Lung (tissue), 12 donors: ENCODE results near the gene PTGER4. TPM values are rescaled to one million over a fixed set of nuclear protein-coding genes. Genes with fewer than 3 reads are reported as not detected.

ENCODE experiments used
- ATAC-seq: fragments of 200-7000 bp; cut with Tn5 transposase; one replicate; pipeline ENCODE4 v1.9.1; 2020; ENCODE audit warnings: moderate number of reproducible peaks; ENCODE audit not compliant: insufficient read depth, low FRiP score
- DNase-seq, 3 donors: peaks; one replicate each; pipeline ENCODE4 v3.0.0-alpha.2; 2013 to 2017
- H3K27ac ChIP-seq, 2 donors: one replicate each; pipeline ENCODE4 v1.5.1; 2013; ENCODE audit warnings: mild to moderate bottlenecking in 2 of 2, moderate library complexity in 2 of 2, control low read depth in 1 of 2, inconsistent platforms in 1 of 2, low read depth in 1 of 2, low read length in 1 of 2
- H3K27me3 ChIP-seq, 3 donors: one replicate each; pipeline ENCODE4 v1.5.1; 2013; ENCODE audit warnings: low read length in 2 of 3; ENCODE audit not compliant: control insufficient read depth in 3 of 3, insufficient read depth in 3 of 3
- H3K36me3 ChIP-seq, 4 donors: one replicate each; pipeline ENCODE4 v1.5.1; 2013; ENCODE audit warnings: low read length in 4 of 4, mild to moderate bottlenecking in 1 of 4, moderate library complexity in 1 of 4; ENCODE audit not compliant: control insufficient read depth in 4 of 4, insufficient read depth in 4 of 4
- H3K4me1 ChIP-seq, 5 donors: one replicate each; pipeline ENCODE4 v1.5.1; 2013; ENCODE audit warnings: low read length in 5 of 5, mild to moderate bottlenecking in 2 of 5, moderate library complexity in 1 of 5; ENCODE audit not compliant: control insufficient read depth in 5 of 5, insufficient read depth in 5 of 5
- H3K4me3 ChIP-seq: one replicate; pipeline ENCODE4 v1.5.1; 2013; ENCODE audit warnings: mild to moderate bottlenecking, control low read depth, moderate library complexity
- H3K9ac ChIP-seq, 2 donors: one replicate each; pipeline ENCODE4 v1.5.1; 2013; ENCODE audit warnings: low read length in 2 of 2, control low read depth in 1 of 2; ENCODE audit not compliant: insufficient read depth in 1 of 2
- H3K9me3 ChIP-seq, 4 donors: one replicate each; pipeline ENCODE4 v1.5.1; 2013; ENCODE audit warnings: low read length in 3 of 4, mild to moderate bottlenecking in 1 of 4, moderate library complexity in 1 of 4; ENCODE audit not compliant: control insufficient read depth in 4 of 4, insufficient read depth in 3 of 4
- WGBS, 2 donors: extraction: QIAGEN DNeasy Blood & Tissue Kit; methylation state at CpG; one replicate each; pipeline ENCODE4 v1.1.7; 2013; 5-methylcytosine and 5-hydroxymethylcytosine counted together
- polyA plus RNA-seq, 2 donors: library from polyadenylated mRNA; stranded (reverse); fragments of 200-250 nt; gene quantifications; one replicate each; pipeline ENCODE4 v1.2.1, GENCODE V29; 2013
- total RNA-seq, 2 donors: library from RNA; depleted of rRNA in 1 of 2; stranded (reverse); fragments of >200 nt in 1 of 2; gene quantifications; one replicate each; pipeline ENCODE4 v1.2.1, GENCODE V29; 2014 to 2021
- TF ChIP-seq, protein P1 (sequence below): IDR thresholded peaks from 2 replicates; pipeline ENCODE4 v1.5.1; 2012; ENCODE audit warnings: mild to moderate bottlenecking; ENCODE audit errors: control extremely low read depth, extremely low read depth
- donor health status: control.
- donor health status: control.
- donor health status: Bipolar disorder and iron deficiency.
- donor health status: healthy.
- donor health status: DM: yes; HTN: yes; CAD: no.

Gene PTGER4
- total and polyA plus RNA-seq, 4 donors = 3.9 to 33.6 (median 29.1) TPM

DNA sequence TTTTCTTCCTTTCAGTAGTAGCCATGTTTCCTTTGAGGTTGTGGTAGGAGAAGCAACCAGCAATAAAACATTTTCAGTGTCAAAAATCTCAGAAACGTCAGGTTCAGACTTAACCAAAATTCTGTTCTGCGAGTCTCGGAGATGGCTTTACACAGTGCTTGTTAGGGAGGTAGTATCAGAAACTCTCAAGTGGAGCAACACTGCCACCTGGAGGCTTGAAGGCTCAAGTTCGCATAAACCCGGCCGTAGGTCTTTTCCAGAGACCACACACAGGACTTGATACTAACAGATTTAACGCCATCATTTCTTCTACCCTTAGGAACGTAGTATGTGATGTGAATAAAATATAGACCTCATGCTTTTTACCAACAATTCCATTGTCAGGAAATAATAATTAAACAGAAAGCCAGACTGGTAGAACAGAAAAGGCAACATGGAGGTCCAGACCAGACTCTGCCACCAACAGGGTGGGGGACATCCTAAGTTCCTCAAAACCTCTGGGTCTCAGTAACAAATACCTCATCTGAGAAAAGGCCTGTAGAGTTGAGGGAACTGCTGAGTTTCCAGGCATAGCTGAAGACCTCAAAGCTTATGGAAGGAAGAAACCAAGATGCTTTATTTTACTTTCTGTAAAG, 8.5 kb downstream of the PTGER4 start:
- Histone ChIP-seq H3K9me3 (no peaks in the 10 kb centered on the region), H3K4me3 (no peak overlapping the region), H3K27me3 (no peaks in the 10 kb centered on the region), H3K36me3 (peaks cover 0 to 6% (median 0%) of the 10 kb centered on the region in 4 donors), H3K4me1 (peaks cover 0 to 46% (median 2%) of the 10 kb centered on the region in 5 donors), H3K27ac (no peak overlapping the region), H3K9ac (peak overlapping the region in 1 of 2 donors; percentile 30)
- WGBS, 2 donors = 0 to 3% methylated on average over 8 of the region's 8 CpGs
- TF ChIP-seq, protein P1, sequence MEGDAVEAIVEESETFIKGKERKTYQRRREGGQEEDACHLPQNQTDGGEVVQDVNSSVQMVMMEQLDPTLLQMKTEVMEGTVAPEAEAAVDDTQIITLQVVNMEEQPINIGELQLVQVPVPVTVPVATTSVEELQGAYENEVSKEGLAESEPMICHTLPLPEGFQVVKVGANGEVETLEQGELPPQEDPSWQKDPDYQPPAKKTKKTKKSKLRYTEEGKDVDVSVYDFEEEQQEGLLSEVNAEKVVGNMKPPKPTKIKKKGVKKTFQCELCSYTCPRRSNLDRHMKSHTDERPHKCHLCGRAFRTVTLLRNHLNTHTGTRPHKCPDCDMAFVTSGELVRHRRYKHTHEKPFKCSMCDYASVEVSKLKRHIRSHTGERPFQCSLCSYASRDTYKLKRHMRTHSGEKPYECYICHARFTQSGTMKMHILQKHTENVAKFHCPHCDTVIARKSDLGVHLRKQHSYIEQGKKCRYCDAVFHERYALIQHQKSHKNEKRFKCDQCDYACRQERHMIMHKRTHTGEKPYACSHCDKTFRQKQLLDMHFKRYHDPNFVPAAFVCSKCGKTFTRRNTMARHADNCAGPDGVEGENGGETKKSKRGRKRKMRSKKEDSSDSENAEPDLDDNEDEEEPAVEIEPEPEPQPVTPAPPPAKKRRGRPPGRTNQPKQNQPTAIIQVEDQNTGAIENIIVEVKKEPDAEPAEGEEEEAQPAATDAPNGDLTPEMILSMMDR = peak; percentile 68
- DNase-seq = peak; percentile 90 to 95 (median 93)
- peak; percentile 87 for ATAC-seq

DNA sequence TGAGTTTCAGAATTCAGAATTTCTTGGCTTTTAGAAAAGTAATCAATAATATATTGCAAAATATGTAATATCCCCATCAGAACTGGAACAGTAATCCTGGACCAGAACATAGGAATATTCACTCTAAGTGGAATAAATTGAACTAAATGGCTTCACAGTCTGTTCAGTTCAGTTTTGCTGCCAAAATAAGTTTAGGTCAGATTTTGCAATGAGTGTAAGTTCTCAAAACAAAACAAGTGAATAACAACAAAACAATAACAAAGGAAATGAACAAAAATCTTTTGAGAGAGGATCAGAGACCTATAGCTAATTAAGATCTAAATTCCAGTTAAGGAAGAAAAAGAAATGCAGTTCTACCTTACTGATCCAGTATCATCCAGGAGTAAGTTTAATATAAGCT, 9.3 kb downstream of the PTGER4 start:
- Histone ChIP-seq H3K36me3 (peaks cover 0 to 6% (median 0%) of the 10 kb centered on the region in 4 donors), H3K4me3 (no peak overlapping the region), H3K9ac (no peak overlapping the region), H3K4me1 (peaks cover 0 to 41% (median 2%) of the 10 kb centered on the region in 5 donors), H3K9me3 (no peaks in the 10 kb centered on the region), H3K27me3 (no peaks in the 10 kb centered on the region), H3K27ac (no peak overlapping the region)
- DNase-seq = no peak
- TF ChIP-seq, protein P1 = no peak
- ATAC-seq = no peak

DNA sequence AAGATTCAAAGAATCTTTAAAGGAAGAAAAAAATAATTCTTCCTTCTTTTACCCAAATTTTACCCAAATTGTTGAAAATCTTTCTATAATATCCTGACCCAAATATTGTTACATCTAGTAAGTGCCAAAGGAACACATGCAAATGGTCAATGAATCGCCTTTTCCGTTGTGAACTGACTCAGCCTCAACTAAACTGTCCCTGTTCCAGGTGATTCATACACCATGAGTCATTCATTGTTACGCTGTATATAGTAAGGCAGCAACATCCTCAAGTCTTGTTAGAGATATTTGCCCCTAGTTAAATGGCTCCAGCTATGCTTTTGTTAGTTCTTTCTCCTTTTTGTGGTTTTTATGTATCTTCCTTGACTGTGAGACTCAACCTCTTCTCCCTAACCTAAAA, 9.7 kb downstream of the PTGER4 start:
- H3K4me1 ChIP-seq = peaks cover 0 to 41% (median 2%) of the 10 kb centered on the region in 5 donors
- TF ChIP-seq, protein P1 = no peak
- H3K27me3 ChIP-seq = no peaks in the 10 kb centered on the region
- H3K9me3 ChIP-seq = no peaks in the 10 kb centered on the region
- ATAC-seq (peak; percentile 31), DNase-seq (no peak)
- H3K36me3 ChIP-seq = peaks cover 0 to 6% (median under 1%) of the 10 kb centered on the region in 4 donors
- no peak overlapping the region for H3K9ac ChIP-seq
- 27 to 48% methylated on average over 3 of the region's 3 CpGs for WGBS, 2 donors
- H3K27ac ChIP-seq = no peak overlapping the region
- no peak overlapping the region for H3K4me3 ChIP-seq
